Skeletal muscle satellite cell (primary cell): Measurements from ENCODE around the gene HS3ST5.

ENCODE experiments used
- H3K27me3 ChIP-seq: 2 replicates; pipeline ENCODE4 v1.7.0; 2013; ENCODE audit warnings: low read length; ENCODE audit not compliant: control insufficient read depth, insufficient read depth
- H3K36me3 ChIP-seq: 2 replicates; pipeline ENCODE4 v1.7.0; 2013; ENCODE audit warnings: mild to moderate bottlenecking, control low read depth, low read length; ENCODE audit not compliant: insufficient read depth
- H3K4me1 ChIP-seq: 2 replicates; pipeline ENCODE4 v1.7.0; 2013; ENCODE audit warnings: low read length; ENCODE audit not compliant: control insufficient read depth, insufficient read depth
- H3K4me2 ChIP-seq: 2 replicates; pipeline ENCODE4 v1.7.0; 2013; ENCODE audit warnings: mild to moderate bottlenecking, low read length
- H3K4me3 ChIP-seq: 2 replicates; pipeline ENCODE4 v1.7.0; 2013; ENCODE audit warnings: low read length
- H3K9ac ChIP-seq: 2 replicates; pipeline ENCODE4 v1.7.0; 2013; ENCODE audit warnings: mild to moderate bottlenecking, low read depth, low read length, moderate library complexity
- H3K9me3 ChIP-seq: replicated peaks from 2 replicates; pipeline ENCODE4 v1.7.0; 2013; ENCODE audit warnings: mild to moderate bottlenecking, control low read depth, low read length

HS3ST5 gene

DNA sequence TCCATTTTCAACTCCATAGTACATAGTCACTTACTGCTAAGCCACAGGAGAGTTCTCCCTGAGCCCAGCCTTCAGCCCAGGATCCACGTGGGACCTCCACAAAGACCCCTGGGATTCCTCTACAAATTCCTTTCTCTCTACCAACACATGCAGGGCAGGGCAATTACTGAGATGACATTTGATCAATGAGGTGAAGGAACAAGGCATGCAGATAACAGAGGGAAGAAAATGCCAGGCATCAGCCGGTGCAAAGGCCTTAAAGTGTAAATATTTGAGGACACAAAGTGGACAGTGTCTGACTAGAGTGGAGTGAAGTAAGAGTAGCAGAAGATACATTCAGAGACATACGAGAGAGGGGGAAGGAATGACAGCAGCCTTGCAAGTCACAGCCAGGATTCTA lies 70.2 kb downstream of the HS3ST5 start:
- Histone ChIP-seq H3K27me3 (no peaks in the 10 kb centered on the region), H3K9ac (no peak overlapping the region), H3K9me3 (no peaks in the 10 kb centered on the region), H3K4me3 (no peak overlapping the region), H3K4me2 (no peak overlapping the region), H3K36me3 (no peaks in the 10 kb centered on the region), H3K4me1 (no peaks in the 10 kb centered on the region)

DNA sequence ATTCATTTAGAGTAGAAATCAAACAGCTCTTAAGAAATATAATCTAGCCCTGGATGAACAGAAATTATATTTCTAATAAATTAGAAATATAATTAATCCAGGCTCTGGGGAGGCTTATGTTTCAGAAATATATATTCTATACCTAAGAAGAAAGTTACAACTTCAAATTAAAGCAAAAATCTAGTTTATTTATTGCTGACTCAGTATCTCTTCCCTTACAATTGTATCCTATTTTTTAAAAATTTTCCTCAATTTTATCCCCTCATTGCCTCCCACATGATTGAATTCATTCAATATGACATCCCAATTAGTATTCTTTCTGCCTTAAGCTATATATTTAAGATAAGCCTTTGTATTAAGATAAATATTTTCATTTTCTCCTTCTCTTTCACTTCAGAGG lies 71.4 kb downstream of the HS3ST5 start:
- Histone ChIP-seq H3K4me3 (no peak overlapping the region), H3K36me3 (no peaks in the 10 kb centered on the region), H3K4me2 (no peak overlapping the region), H3K9ac (no peak overlapping the region), H3K27me3 (no peaks in the 10 kb centered on the region), H3K9me3 (no peaks in the 10 kb centered on the region), H3K4me1 (no peaks in the 10 kb centered on the region)

DNA sequence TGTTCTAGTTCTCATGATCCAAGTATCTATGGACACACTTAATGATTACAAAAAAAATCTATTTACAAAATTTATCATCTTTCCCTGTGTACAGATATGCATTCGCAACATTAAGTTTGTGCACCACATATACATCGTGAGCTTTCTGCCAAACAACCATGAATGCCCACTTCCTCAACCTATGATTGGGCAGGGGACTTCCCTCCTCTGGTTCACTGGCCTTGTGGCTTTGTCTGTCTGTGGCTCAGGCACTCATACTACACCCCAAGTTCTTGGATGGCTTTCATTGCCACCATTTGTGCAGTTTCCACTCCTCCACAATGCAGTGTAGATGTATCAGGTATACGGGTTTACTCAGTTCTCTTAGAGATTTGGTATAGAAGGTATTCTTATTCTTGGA lies 74.9 kb downstream of the HS3ST5 start:
- H3K9me3 ChIP-seq = no peaks in the 10 kb centered on the region
- no peak overlapping the region for H3K4me3 ChIP-seq
- H3K36me3 ChIP-seq = no peaks in the 10 kb centered on the region
- H3K4me1 ChIP-seq = no peaks in the 10 kb centered on the region
- no peak overlapping the region for H3K4me2 ChIP-seq
- H3K27me3 ChIP-seq = no peaks in the 10 kb centered on the region
- H3K9ac ChIP-seq = no peak overlapping the region

DNA sequence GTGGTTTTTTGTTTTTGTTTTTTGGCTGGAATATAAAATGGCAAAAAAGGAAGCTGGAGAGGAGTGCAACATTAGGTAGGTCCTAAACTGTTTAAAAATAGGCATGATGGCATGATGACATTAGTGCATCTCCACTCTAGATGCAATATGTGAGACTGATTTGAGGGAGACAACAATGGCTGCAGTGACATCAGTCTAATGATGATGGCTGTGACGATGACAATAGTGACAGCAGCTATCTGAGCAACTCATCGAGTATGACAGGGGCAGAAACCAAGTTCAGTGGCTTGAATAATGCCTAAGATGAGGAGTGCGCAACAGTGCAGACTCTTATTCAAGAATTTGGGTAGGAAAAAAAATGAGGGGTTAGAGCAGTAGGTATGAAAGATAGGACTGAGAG lies 82.0 kb downstream of the HS3ST5 start:
- H3K27me3 ChIP-seq = no peaks in the 10 kb centered on the region
- H3K4me2 ChIP-seq = no peak overlapping the region
- no peak overlapping the region for H3K9ac ChIP-seq

DNA sequence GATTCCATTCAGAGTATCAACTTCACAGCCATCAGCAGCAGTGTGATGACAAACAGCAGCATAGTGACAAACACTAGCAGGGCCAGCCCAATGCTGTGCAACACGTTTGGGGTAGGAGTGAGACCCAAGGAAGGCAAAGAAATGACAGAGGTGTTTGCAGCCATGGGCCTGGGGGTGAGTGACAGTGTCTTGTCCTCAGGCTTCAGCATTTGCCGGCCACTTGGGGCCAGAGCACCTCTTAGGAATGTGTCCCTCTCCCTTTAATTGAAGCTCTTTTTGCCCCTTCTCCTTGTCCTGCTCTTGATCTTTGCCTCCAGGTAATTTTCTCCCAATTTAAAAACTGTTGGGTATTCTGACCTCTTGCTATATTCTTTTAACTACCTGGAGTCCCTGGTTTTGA lies 84.4 kb downstream of the HS3ST5 start:
- Histone ChIP-seq H3K4me2 (no peak overlapping the region), H3K4me3 (no peak overlapping the region), H3K9ac (no peak overlapping the region), H3K9me3 (no peaks in the 10 kb centered on the region), H3K4me1 (no peaks in the 10 kb centered on the region), H3K27me3 (no peaks in the 10 kb centered on the region), H3K36me3 (no peaks in the 10 kb centered on the region)

More for the DNA sequence above, 82.0 kb downstream of the HS3ST5 start:
- Histone ChIP-seq H3K4me3 (no peak overlapping the region), H3K4me1 (no peaks in the 10 kb centered on the region), H3K9me3 (no peaks in the 10 kb centered on the region), H3K36me3 (no peaks in the 10 kb centered on the region)

DNA sequence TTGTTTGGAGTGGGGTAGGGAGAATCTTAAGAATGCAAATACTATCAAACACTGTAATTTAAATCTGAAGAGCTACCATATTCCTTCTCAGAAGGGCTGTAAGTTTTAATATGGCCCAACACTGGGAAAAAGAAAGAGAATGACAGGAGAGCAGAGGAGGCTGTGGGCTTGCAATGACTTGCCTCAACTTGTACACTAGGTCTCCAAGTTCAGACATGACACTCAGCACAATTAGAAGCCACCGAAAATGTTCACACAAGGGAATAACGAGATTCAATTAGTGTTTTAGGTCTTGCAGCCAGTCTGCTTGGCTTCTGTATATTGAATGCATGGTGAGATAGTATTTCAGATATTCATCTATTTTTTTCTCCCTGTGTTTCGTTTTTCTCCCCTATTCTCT lies 89.4 kb downstream of the HS3ST5 start:
- H3K36me3 ChIP-seq = no peaks in the 10 kb centered on the region
- no peaks in the 10 kb centered on the region for H3K9me3 ChIP-seq
- H3K27me3 ChIP-seq = no peaks in the 10 kb centered on the region
- no peak overlapping the region for H3K4me3 ChIP-seq
- H3K9ac ChIP-seq = no peak overlapping the region
- peaks cover 4% of the 10 kb centered on the region for H3K4me1 ChIP-seq
- H3K4me2 ChIP-seq = no peak overlapping the region

DNA sequence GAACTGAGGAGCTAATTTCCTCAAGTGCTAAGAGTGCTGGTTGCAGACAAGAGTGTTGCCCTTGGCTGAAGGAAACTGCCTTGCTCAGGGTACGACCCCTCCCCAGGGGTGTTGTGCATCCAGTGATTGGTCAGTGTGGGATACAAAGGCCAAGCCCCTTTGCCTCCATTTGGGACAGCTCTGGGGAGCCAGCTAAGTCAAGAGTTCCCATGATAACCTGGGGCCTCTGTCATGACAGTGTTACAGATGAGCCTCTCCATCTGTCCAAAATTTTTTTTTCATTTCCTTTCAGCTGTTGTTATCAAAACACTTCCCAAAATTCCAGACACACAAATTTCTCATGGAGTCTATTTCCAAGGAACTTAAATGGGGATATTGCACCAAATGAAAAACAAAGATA lies 93.3 kb downstream of the HS3ST5 start:
- Histone ChIP-seq H3K4me2 (no peak overlapping the region), H3K27me3 (no peaks in the 10 kb centered on the region), H3K4me3 (no peak overlapping the region), H3K36me3 (no peaks in the 10 kb centered on the region), H3K9me3 (no peaks in the 10 kb centered on the region), H3K4me1 (peaks cover 4% of the 10 kb centered on the region), H3K9ac (no peak overlapping the region)

DNA sequence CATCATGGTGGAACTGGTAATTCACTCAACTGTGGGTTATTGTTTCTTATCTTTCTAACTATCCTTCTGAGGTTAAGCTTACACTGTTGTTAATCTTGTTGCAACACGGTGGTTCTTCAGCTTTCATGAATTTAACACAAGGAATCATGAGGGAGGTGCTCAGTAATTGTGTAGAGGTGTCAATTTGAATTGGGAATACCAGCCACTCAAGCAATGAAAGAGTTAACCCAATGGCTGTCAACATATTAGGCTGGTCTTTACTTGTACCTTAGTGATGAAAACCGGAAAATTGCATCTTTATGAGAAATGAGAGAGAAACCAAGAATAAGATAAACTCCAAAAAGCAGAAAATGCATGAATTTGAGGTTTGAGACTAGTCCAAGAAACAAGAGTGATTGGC lies 95.7 kb downstream of the HS3ST5 start:
- H3K4me1 ChIP-seq = peaks cover 4% of the 10 kb centered on the region
- H3K4me2 ChIP-seq = no peak overlapping the region
- H3K27me3 ChIP-seq = no peaks in the 10 kb centered on the region
- no peak overlapping the region for H3K9ac ChIP-seq
- H3K9me3 ChIP-seq = no peaks in the 10 kb centered on the region
- H3K4me3 ChIP-seq = no peak overlapping the region
- no peaks in the 10 kb centered on the region for H3K36me3 ChIP-seq

DNA sequence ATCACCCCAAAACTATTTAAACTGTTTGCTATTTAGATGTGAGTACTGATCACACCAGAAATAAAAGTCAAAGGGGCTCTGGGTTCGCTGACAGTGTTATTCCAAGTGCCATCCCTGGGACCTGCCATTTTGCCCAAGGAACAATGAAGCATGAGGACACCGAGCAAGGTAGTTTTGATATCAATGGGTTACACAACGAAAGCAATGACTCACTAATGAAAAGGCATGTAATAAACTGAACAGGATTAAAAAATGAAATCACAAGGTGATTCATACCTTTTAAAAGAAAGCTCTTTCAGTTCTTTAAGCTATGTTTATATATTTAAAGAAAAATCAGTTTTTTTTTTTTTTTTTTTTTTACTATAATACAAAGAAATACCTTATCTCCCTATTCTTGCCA lies 102.0 kb downstream of the HS3ST5 start:
- Histone ChIP-seq H3K4me3 (no peak overlapping the region), H3K4me1 (no peaks in the 10 kb centered on the region), H3K4me2 (no peak overlapping the region), H3K36me3 (no peaks in the 10 kb centered on the region), H3K9me3 (no peaks in the 10 kb centered on the region), H3K9ac (no peak overlapping the region), H3K27me3 (no peaks in the 10 kb centered on the region)

DNA sequence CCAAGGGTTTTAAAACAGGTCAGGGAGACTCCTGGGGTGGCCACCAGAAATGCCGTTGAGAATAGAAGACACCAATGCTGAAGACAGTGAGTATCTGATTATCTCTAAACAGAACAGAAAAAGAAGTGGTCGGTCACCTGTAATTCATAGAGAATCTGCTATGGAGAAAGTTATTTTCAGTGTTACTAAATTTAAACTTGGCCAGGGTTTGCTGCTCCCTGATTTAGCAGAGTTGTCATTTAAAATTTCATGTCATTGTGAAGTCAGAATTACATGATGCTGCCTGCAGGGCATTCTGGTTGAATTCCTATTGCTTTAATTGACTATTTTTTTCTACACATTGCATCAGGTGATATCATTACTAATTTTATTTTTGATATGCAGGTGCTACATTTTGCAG lies 114.1 kb downstream of the HS3ST5 start:
- H3K4me3 ChIP-seq = no peak overlapping the region
- no peaks in the 10 kb centered on the region for H3K27me3 ChIP-seq
- no peaks in the 10 kb centered on the region for H3K9me3 ChIP-seq
- H3K4me2 ChIP-seq = no peak overlapping the region
- H3K9ac ChIP-seq = no peak overlapping the region
- H3K4me1 ChIP-seq = no peaks in the 10 kb centered on the region
- H3K36me3 ChIP-seq = no peaks in the 10 kb centered on the region

DNA sequence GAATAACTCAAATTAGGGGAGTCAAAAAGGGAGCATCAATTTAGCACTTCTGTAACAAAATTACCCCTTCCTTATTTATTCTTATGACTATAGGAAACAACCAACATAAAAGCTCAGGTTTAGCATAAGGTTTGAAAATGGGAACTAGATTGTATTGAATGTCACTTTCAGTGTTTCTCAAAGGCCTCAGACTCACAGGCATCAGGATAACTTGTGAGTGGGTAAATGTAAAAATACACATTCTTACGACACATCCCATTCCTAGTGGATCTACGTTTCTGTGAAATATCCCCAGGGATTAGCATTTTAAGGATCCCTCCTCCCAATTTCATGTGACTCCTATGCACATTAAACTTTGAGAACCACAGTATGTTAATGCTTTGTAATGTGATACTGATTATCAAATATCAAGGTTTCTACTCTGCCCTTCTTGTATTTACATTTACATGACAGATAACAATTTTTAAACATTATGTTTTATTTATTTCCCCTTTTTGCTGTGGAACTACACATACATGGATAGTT lies 114.8 kb downstream of the HS3ST5 start:
- no peak overlapping the region for H3K9ac ChIP-seq
- H3K4me2 ChIP-seq = no peak overlapping the region
- no peak overlapping the region for H3K4me3 ChIP-seq
- no peaks in the 10 kb centered on the region for H3K36me3 ChIP-seq
- H3K27me3 ChIP-seq = no peaks in the 10 kb centered on the region
- H3K4me1 ChIP-seq = no peaks in the 10 kb centered on the region
- H3K9me3 ChIP-seq = no peaks in the 10 kb centered on the region

DNA sequence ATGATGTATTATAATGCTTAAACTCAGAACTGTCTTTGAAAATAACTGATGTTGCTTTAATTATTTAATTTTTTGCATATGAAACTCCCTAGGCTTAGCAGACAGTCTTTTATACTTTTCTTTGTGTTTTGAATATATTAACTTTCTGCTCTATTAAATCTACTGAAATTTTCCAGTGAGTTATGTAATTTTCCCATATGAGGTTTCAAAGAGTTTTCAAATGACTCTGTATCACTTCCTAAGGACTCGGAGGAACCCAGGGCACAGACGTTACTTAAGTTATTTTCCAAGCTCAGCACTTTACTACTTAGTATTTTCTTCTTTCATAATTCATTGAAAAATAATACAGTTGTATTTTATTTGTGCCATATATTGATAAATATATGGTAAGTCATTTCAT lies 122.6 kb downstream of the HS3ST5 start:
- no peaks in the 10 kb centered on the region for H3K36me3 ChIP-seq
- H3K4me3 ChIP-seq = no peak overlapping the region
- H3K9ac ChIP-seq = no peak overlapping the region

More for the DNA sequence above, 122.6 kb downstream of the HS3ST5 start:
- Histone ChIP-seq H3K4me1 (peaks cover 7% of the 10 kb centered on the region), H3K4me2 (no peak overlapping the region), H3K9me3 (no peaks in the 10 kb centered on the region), H3K27me3 (no peaks in the 10 kb centered on the region)
